ENCODE results near the gene YPEL1. TPM values are rescaled to one million over a fixed set of nuclear protein-coding genes. Genes with fewer than 3 reads are reported as not detected.
A peak's percentile ranks its signal among the peaks of the same experiment; 100 is the strongest.
"Not testable (repeated sequence)": the region's sequence is repeated elsewhere in the genome, so short reads cannot be mapped to it uniquely, and the experiment has no call there.

YPEL1 gene
- total RNA-seq, 1 donor from 2014 or later, result 19.5 TPM

DNA sequence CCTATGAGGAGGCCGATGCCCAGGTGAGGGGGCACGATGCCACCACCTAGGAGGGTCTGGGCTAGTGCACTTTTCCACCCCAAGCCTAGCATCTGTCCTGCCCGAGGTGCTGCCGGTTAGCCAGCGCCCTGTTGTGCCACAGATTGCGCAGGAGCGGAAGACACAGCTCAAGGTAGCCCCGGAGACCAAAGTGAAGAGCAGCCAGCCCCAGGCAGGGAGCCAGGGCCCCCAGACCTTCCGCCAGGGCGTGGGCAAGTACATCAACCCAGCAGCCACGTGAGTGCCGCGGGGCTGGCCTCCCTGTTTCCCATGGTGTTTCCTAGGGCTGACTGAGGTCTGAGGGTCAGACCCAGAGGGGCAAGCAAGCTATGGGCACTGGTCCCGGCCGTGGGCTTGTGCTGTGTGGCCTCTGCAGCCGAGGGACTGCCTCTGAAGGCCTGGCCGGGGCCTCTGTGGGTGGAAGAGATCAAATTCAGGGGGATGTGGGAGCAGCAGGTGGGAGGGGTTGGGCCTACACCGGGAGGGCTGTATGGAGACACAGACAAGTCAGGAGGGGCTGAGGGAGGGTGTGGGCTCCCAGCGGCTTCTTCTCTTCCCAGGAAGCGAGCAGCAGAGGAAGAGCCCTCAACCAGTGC lies 40.7 kb downstream of the YPEL1 start:
- no peaks in the 10 kb centered on the region for H3K27me3 Mint-ChIP-seq (ENCODE audit: low read depth)
- no peaks in the 10 kb centered on the region for H3K9me3 Mint-ChIP-seq
- TF ChIP-seq, protein P1, sequence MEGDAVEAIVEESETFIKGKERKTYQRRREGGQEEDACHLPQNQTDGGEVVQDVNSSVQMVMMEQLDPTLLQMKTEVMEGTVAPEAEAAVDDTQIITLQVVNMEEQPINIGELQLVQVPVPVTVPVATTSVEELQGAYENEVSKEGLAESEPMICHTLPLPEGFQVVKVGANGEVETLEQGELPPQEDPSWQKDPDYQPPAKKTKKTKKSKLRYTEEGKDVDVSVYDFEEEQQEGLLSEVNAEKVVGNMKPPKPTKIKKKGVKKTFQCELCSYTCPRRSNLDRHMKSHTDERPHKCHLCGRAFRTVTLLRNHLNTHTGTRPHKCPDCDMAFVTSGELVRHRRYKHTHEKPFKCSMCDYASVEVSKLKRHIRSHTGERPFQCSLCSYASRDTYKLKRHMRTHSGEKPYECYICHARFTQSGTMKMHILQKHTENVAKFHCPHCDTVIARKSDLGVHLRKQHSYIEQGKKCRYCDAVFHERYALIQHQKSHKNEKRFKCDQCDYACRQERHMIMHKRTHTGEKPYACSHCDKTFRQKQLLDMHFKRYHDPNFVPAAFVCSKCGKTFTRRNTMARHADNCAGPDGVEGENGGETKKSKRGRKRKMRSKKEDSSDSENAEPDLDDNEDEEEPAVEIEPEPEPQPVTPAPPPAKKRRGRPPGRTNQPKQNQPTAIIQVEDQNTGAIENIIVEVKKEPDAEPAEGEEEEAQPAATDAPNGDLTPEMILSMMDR (conservative IDR thresholded peaks at IDR 0.05), result no peak
- H3K27ac Mint-ChIP-seq (ENCODE audit: unreplicated experiment), result no peak overlapping the region
- no peaks in the 10 kb centered on the region for H3K36me3 Mint-ChIP-seq (ENCODE audit: low read depth)
- no peak overlapping the region for H3K4me3 Mint-ChIP-seq
- DNase-seq (ENCODE audit: low read depth, low spot score), result no peak
- H3K4me1 Mint-ChIP-seq, result peaks cover 15% of the 10 kb centered on the region

DNA sequence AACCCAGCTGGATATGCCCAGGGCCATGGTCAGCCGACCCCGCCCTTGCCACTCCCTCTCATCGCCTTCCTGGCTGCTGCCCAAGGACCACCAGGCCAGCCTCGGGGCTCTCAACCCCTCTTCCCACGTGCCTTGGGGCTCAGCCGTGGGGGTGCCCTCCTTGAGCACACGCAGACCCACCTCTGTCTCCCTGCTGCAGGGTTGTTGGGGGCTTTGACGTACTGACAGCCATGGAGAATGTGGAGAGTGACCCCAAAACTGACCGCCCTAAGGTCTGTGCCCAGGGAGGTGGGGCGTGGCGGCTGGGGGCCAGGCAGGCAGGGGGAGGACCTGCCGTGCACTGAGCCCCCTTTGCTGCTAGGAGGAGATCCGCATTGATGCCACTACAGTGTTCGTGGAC lies 41.2 kb downstream of the YPEL1 start:
- Mint-ChIP-seq H3K36me3 (ENCODE audit: low read depth) (peaks cover 4% of the 10 kb centered on the region), H3K27ac (ENCODE audit: unreplicated experiment) (no peak overlapping the region)
- TF ChIP-seq, protein P1 (conservative IDR thresholded peaks at IDR 0.05), result no peak

DNA sequence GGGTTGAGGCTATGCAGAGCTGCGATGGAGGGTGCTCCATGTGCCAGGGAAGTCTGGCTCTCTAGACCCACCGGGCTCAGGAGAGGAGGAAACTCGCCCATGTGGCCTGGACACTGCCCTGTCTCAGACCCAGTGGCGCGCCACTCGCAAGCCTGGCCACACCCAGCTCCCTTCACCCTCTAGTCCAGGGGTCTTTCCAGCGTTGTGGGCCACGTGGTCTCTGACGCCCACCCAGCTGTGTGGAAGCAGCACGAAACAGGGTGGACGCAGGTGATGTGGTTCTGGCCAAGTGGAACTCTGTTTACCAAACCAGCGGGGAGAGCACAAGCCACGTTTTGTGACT lies 41.6 kb downstream of the YPEL1 start:
- TF ChIP-seq, protein P1 (conservative IDR thresholded peaks at IDR 0.05), result no peak
- H3K4me3 Mint-ChIP-seq, result no peak overlapping the region
- H3K9me3 Mint-ChIP-seq, result no peaks in the 10 kb centered on the region
- peaks cover 9% of the 10 kb centered on the region for H3K4me1 Mint-ChIP-seq
- H3K27me3 Mint-ChIP-seq (ENCODE audit: low read depth), result no peaks in the 10 kb centered on the region
- no peak for DNase-seq (ENCODE audit: low read depth, low spot score)
- peaks cover 4% of the 10 kb centered on the region for H3K36me3 Mint-ChIP-seq (ENCODE audit: low read depth)
- H3K27ac Mint-ChIP-seq (ENCODE audit: unreplicated experiment), result no peak overlapping the region

More for the DNA sequence above, 41.2 kb downstream of the YPEL1 start:
- peaks cover 11% of the 10 kb centered on the region for H3K4me1 Mint-ChIP-seq
- no peak for DNase-seq (ENCODE audit: low read depth, low spot score)
- no peaks in the 10 kb centered on the region for H3K9me3 Mint-ChIP-seq
- no peaks in the 10 kb centered on the region for H3K27me3 Mint-ChIP-seq (ENCODE audit: low read depth)
- no peak overlapping the region for H3K4me3 Mint-ChIP-seq

DNA sequence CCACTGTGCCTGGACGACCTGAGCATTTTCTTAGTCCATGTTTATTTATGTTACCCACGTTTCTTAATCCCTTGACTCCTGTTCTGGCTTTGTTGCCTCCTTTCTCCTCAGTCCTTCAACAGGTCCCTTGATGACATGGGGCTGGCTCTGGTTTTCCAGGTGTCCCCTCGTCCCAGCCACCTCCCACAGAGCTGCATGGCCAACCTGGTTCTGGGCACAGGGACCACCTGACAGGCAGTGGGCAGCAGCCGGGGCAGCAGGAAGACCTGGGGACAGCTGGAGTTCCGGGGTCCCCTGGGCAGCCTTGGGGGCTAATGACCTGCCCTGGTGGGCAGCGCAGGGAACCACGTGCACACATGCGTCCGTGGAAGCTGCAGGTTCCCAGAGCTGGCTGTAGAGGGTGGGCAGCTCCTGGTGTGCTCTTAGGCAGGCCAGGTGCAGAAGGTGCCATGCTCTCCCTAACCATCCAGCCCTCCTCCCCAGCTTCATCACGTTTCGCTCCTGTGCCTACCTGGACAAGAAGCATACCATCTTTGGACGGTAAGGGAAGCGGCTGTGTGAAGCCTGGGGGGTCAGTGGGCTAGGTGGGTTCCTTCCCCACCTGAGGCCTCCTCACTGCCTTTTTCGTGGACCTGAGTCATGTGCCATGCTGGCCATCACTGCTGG lies 42.1 kb downstream of the YPEL1 start:
- no peak for DNase-seq (ENCODE audit: low read depth, low spot score)
- Mint-ChIP-seq H3K4me1 (peaks cover 4% of the 10 kb centered on the region), H3K9me3 (no peaks in the 10 kb centered on the region), H3K27me3 (ENCODE audit: low read depth) (no peaks in the 10 kb centered on the region), H3K4me3 (no peak overlapping the region), H3K27ac (ENCODE audit: unreplicated experiment) (no peak overlapping the region), H3K36me3 (ENCODE audit: low read depth) (peaks cover 4% of the 10 kb centered on the region)
- TF ChIP-seq, protein P1 (conservative IDR thresholded peaks at IDR 0.05), result no peak

DNA sequence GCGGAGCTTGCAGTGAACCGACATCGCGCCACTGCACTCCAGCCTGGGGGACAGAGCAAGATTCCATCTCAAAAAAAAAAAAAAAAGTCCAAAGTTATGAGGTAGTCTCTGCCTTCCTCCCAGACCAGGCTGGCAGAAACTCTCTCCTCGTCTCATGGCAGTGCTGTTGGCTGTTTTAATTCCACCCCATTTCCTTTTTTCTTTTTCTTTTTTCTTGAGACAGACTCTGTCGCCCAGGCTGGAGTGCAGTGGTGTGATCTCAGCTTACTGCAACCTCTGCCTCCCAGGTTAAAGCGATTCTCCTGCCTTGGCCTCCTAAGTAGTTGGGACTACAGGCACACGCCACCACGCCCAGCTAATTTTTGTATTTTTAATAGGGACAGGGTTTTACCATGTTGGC lies 42.7 kb downstream of the YPEL1 start:
- not testable (repeated sequence) for H3K36me3 Mint-ChIP-seq (ENCODE audit: low read depth); DNase-seq (ENCODE audit: low read depth, low spot score); H3K27ac Mint-ChIP-seq (ENCODE audit: unreplicated experiment); H3K4me1 Mint-ChIP-seq; H3K27me3 Mint-ChIP-seq (ENCODE audit: low read depth); H3K4me3 Mint-ChIP-seq; H3K9me3 Mint-ChIP-seq

DNA sequence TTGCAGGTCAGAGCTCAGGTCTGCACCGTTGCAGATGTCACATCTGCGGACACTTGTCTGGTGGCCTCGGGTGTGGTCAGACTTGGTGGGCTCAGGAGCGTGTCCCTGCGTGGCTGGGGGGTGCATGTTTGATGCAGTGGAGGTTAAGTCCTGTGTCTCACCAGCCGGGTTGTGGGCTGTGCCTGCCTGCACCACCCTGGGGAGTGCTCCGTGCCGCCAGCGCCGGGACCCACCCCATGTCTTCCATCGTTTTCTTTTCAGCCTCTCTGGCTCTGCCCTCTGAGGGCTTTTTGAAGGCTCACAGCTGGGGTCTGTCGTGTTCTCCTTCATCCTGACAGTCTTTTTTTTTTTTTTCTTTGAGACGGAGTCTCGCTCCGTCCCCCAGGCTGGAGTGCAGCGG lies 43.8 kb downstream of the YPEL1 start:
- DNase-seq (ENCODE audit: low read depth, low spot score), result no peak
- no peaks in the 10 kb centered on the region for H3K27me3 Mint-ChIP-seq (ENCODE audit: low read depth)
- H3K4me3 Mint-ChIP-seq, result no peak overlapping the region
- peaks cover 4% of the 10 kb centered on the region for H3K36me3 Mint-ChIP-seq (ENCODE audit: low read depth)
- H3K9me3 Mint-ChIP-seq, result no peaks in the 10 kb centered on the region
- H3K27ac Mint-ChIP-seq (ENCODE audit: unreplicated experiment), result peak overlapping the region; percentile 62
- TF ChIP-seq, protein P1 (conservative IDR thresholded peaks at IDR 0.05), result no peak
- no peaks in the 10 kb centered on the region for H3K4me1 Mint-ChIP-seq

All from neural crest cell (in vitro differentiated cells).